Upper lobe of left lung (tissue), 6 donors: ENCODE results near the gene ZNF830. TPM values are rescaled to one million over a fixed set of nuclear protein-coding genes. Genes with fewer than 3 reads are reported as not detected.

ENCODE experiments used
- ATAC-seq, 2 donors: fragments of 200-7000 bp; cut with Tn5 transposase; one replicate each; pipeline ENCODE4 v1.9.1; 2022; ENCODE audit warnings: mild to moderate bottlenecking in 2 of 2, moderate library complexity in 2 of 2; ENCODE audit not compliant: low FRiP score in 2 of 2
- DNase-seq, 2 donors: peaks; one replicate each; pipeline ENCODE4 v3.0.0-alpha.2; 2019 to 2020
- H3K27ac ChIP-seq, 4 donors: fragments of 200-600 bp; sonication (generic); one replicate each; pipeline ENCODE4 v1.5.1; 2016 to 2019
- H3K27me3 ChIP-seq, 4 donors: fragments of 200-600 bp; sonication (generic); one replicate each; pipeline ENCODE4 v1.5.1; 2017 to 2019
- H3K36me3 ChIP-seq, 4 donors: fragments of 200-600 bp; sonication (generic); one replicate each; pipeline ENCODE4 v1.5.1; 2016 to 2019
- H3K4me1 ChIP-seq, 4 donors: fragments of 200-600 bp; sonication (generic); one replicate each; pipeline ENCODE4 v1.5.1; 2018 to 2019
- H3K4me3 ChIP-seq, 4 donors: fragments of 200-600 bp; sonication (generic); one replicate each; pipeline ENCODE4 v1.5.1; 2017 to 2019; ENCODE audit warnings: mild to moderate bottlenecking in 2 of 4, moderate library complexity in 1 of 4
- H3K9me3 ChIP-seq, 4 donors: fragments of 200-600 bp; sonication (generic); one replicate each; pipeline ENCODE4 v1.5.1; 2018 to 2019
- CTCF ChIP-seq, 6 experiments: fragments of 450-650 bp in 4 of 6; fragments of 200-600 bp in 2 of 6; sonication (generic) in 2 of 6; IDR thresholded peaks; one replicate each; pipeline ENCODE4 v1.5.1; 2016 to 2019; ENCODE audit warnings: antibody characterized with exemption in 6 of 6
- EP300 ChIP-seq, 4 donors: sonication (generic); formaldehyde crosslinking; IDR thresholded peaks; one replicate each; pipeline ENCODE4 v1.5.1; 2017; ENCODE audit warnings: antibody characterized with exemption in 4 of 4, control low read depth in 2 of 4
- POLR2A ChIP-seq, 4 donors: fragments of 450-650 bp; IDR thresholded peaks; one replicate each; pipeline ENCODE4 v1.5.1; 2016 to 2017; ENCODE audit warnings: antibody characterized with exemption in 4 of 4, mild to moderate bottlenecking in 2 of 4
- POLR2AphosphoS5 ChIP-seq, 2 donors: sonication (generic); formaldehyde crosslinking; IDR thresholded peaks; one replicate each; pipeline ENCODE4 v1.5.1; 2017; ENCODE audit warnings: antibody characterized with exemption in 2 of 2
- WGBS, 2 donors: methylation state at CpG; one replicate each; pipeline ENCODE4 v1.1.5; 2017 to 2018; 5-methylcytosine and 5-hydroxymethylcytosine counted together
- total RNA-seq, 6 donors: library from RNA; depleted of rRNA in 4 of 6; stranded (reverse); fragments of >200 nt in 4 of 6; gene quantifications; one replicate each; pipeline versions ENCODE4 v1.1.0 to v1.2.1, GENCODE V29; 2016 to 2021
- donor health status: DM: no; HTN: no; CAD: no; lungs with moderate emphysema.
- donor health status: DM: no; HTN: yes; CAD: no; lungs with severe emphysema.

The ZNF830 gene
- total RNA-seq, 6 donors from 2014 or later, result 9.8 to 29.3 (median 14.1) TPM

GRCh38 chr17:34974794-34975785 is 13.8 kb downstream of the ZNF830 start:
- 84 to 85% methylated on average over 3 of the region's 3 CpGs for WGBS, 2 donors
- Histone ChIP-seq H3K4me1 (peaks cover 4 to 7% (median 6%) of the 10 kb centered on the region in 4 donors), H3K9me3 (no peaks in the 10 kb centered on the region), H3K27ac (no peak overlapping the region), H3K36me3 (no peaks in the 10 kb centered on the region), H3K27me3 (no peaks in the 10 kb centered on the region), H3K4me3 (no peak overlapping the region)
- ATAC-seq, result no peak
- TF ChIP-seq POLR2A (IDR thresholded peaks at IDR 0.05) (no peak), POLR2AphosphoS5 (IDR thresholded peaks at IDR 0.05) (no peak), EP300 (IDR thresholded peaks at IDR 0.05) (no peak), CTCF (IDR thresholded peaks at IDR 0.05) (no peak)
- no peak for DNase-seq

- Histone ChIP-seq H3K36me3 (peaks cover 0 to 15% (median 0%) of the 10 kb centered on the region in 4 donors), H3K4me1 (peaks cover 13 to 33% (median 18%) of the 10 kb centered on the region in 4 donors), H3K27me3 (no peaks in the 10 kb centered on the region), H3K4me3 (no peak overlapping the region), H3K9me3 (no peaks in the 10 kb centered on the region), H3K27ac (no peak overlapping the region)
- no peak for TF ChIP-seq POLR2A (IDR thresholded peaks at IDR 0.05)
- TF ChIP-seq EP300 (IDR thresholded peaks at IDR 0.05), result no peak
- TF ChIP-seq POLR2AphosphoS5 (IDR thresholded peaks at IDR 0.05), result no peak
- no peak for TF ChIP-seq CTCF (IDR thresholded peaks at IDR 0.05)
- DNase-seq, result no peak
- 90% methylated on average over 7 of the region's 7 CpGs for WGBS, 2 donors
- ATAC-seq, result no peak
Observed at GRCh38 chr17:34979153-34979552, 17.8 kb downstream of the ZNF830 start.

GRCh38 chr17:34979650-34980352 is 18.5 kb downstream of the ZNF830 start:
- peak overlapping the region; percentile 94 to 99 (median 96) for H3K27ac ChIP-seq
- H3K4me1 ChIP-seq, result peaks cover 13 to 33% (median 18%) of the 10 kb centered on the region in 4 donors
- no peaks in the 10 kb centered on the region for H3K27me3 ChIP-seq
- WGBS, 2 donors, result 20% methylated on average over 15 of the region's 15 CpGs
- TF ChIP-seq POLR2AphosphoS5 (IDR thresholded peaks at IDR 0.05) (no peak), EP300 (IDR thresholded peaks at IDR 0.05) (no peak), CTCF (IDR thresholded peaks at IDR 0.05) (no peak), POLR2A (IDR thresholded peaks at IDR 0.05) (no peak)
- peaks cover 0 to 15% (median 0%) of the 10 kb centered on the region in 4 donors for H3K36me3 ChIP-seq
- DNase-seq, result no peak
- peak overlapping the region; percentile 63 to 99 (median 81) for H3K4me3 ChIP-seq
- ATAC-seq, result no peak
- H3K9me3 ChIP-seq, result no peaks in the 10 kb centered on the region

GRCh38 chr17:34980353-34980680 is 19.0 kb downstream of the ZNF830 start, which contains the start of gene LIG3:
LIG3 (plus strand) TSS chr17:34980512; CDS start chr17:34983006, 2,494 bp downstream.
- H3K36me3 ChIP-seq, result peaks cover 0 to 16% (median 0%) of the 10 kb centered on the region in 4 donors
- peak; percentile 94 to 98 for DNase-seq
- peak; percentile 94 to 95 for ATAC-seq
- 1% methylated on average over 13 to 26 of the region's 39 CpGs for WGBS, 2 donors
- H3K27me3 ChIP-seq, result no peaks in the 10 kb centered on the region
- TF ChIP-seq POLR2AphosphoS5 (IDR thresholded peaks at IDR 0.05) (peak in 1 of 2 donors; percentile 85), EP300 (IDR thresholded peaks at IDR 0.05) (no peak), CTCF (IDR thresholded peaks at IDR 0.05) (peak in 1 of 6 experiments; percentile 20), POLR2A (IDR thresholded peaks at IDR 0.05) (no peak)
- peaks cover 13 to 33% (median 18%) of the 10 kb centered on the region in 4 donors for H3K4me1 ChIP-seq
- H3K27ac ChIP-seq, result peak within 1 kb of the TSS; percentile 94 to 99 (median 96)
- H3K9me3 ChIP-seq, result no peaks in the 10 kb centered on the region
- peak within 1 kb of the TSS; percentile 63 to 99 (median 81) for H3K4me3 ChIP-seq
